ENCODE data around the gene PLB1. TPM values are rescaled to one million over a fixed set of nuclear protein-coding genes. Genes with fewer than 3 reads are reported as not detected.

The PLB1 gene
- total RNA-seq, 1 experiment from 2014 or later: 0.91 TPM

GRCh38 chr2:28615706-28616105, 119.8 kb downstream of the PLB1 start:
- H3K9me3 Mint-ChIP-seq (ENCODE audit: unreplicated experiment): no peaks in the 10 kb centered on the region
- POLR2A ChIA-PET: interaction anchor here (0.7 to 3.5 kb wide), 8 partner anchors 10 to 146 kb away, joined by 3 to 25 read pairs (median 5); partner anchors contain the start of gene PPP1CB
- H3K27ac Mint-ChIP-seq (ENCODE audit: low read depth, unreplicated experiment): no peak overlapping the region
- DNase-seq (ENCODE audit: unreplicated experiment): no peak
- no TSS peak for BruUV-seq (replicated peaks)
- no peak overlapping the region for H3K4me3 Mint-ChIP-seq (ENCODE audit: unreplicated experiment)
- peaks cover 23% of the 10 kb centered on the region for H3K4me1 Mint-ChIP-seq (ENCODE audit: insufficient read depth, unreplicated experiment)
- no peak for TF ChIP-seq CTCF (IDR thresholded peaks at IDR 0.05; ENCODE audit: unreplicated experiment)
- CTCF ChIA-PET: interaction anchor here (0.7 to 1.7 kb wide), 4 partner anchors 20 to 37 kb away, joined by 3 to 8 read pairs (median 4); no protein-coding TSS in a partner anchor
- H3K27me3 Mint-ChIP-seq (ENCODE audit: insufficient read depth, unreplicated experiment): no peaks in the 10 kb centered on the region
- intact Hi-C loops (cut with micrococcal nuclease): no loop called here
- H3K36me3 Mint-ChIP-seq (ENCODE audit: insufficient read depth, unreplicated experiment): no peaks in the 10 kb centered on the region

- ChIA-PET POLR2A (interaction anchor here (0.8 to 3.5 kb wide), 7 partner anchors 9 to 139 kb away, joined by 3 to 25 read pairs (median 4); partner anchors contain the start of gene PPP1CB), CTCF (interaction anchor here (1.0 to 1.7 kb wide), 3 partner anchors 21 to 33 kb away, joined by 4 to 8 read pairs (median 5); no protein-coding TSS in a partner anchor)
- no TSS peak for BruUV-seq (replicated peaks)
- no peaks in the 10 kb centered on the region for H3K27me3 Mint-ChIP-seq (ENCODE audit: insufficient read depth, unreplicated experiment)
- H3K27ac Mint-ChIP-seq (ENCODE audit: low read depth, unreplicated experiment): no peak overlapping the region
- intact Hi-C loops (cut with micrococcal nuclease): no loop called here
- no peak for TF ChIP-seq CTCF (IDR thresholded peaks at IDR 0.05; ENCODE audit: unreplicated experiment)
- H3K4me3 Mint-ChIP-seq (ENCODE audit: unreplicated experiment): no peak overlapping the region
- no peaks in the 10 kb centered on the region for H3K9me3 Mint-ChIP-seq (ENCODE audit: unreplicated experiment)
- no peak for DNase-seq (ENCODE audit: unreplicated experiment)
- no peaks in the 10 kb centered on the region for H3K36me3 Mint-ChIP-seq (ENCODE audit: insufficient read depth, unreplicated experiment)
- peaks cover 23% of the 10 kb centered on the region for H3K4me1 Mint-ChIP-seq (ENCODE audit: insufficient read depth, unreplicated experiment)
These were observed 120.6 kb downstream of the PLB1 start for GRCh38 chr2:28616396-28616999.

GRCh38 chr2:28617502-28618184, 121.8 kb downstream of the PLB1 start:
- BruUV-seq (replicated peaks): no TSS peak
- POLR2A ChIA-PET: interaction anchor here (0.6 to 3.5 kb wide), 5 partner anchors 8 to 725 kb away, joined by 3 to 25 read pairs (median 3); partner anchors contain the start of gene PPP1CB
- DNase-seq (ENCODE audit: unreplicated experiment): no peak
- intact Hi-C loops (cut with micrococcal nuclease): no loop called here
- no peak for TF ChIP-seq CTCF (IDR thresholded peaks at IDR 0.05; ENCODE audit: unreplicated experiment)
- H3K4me3 Mint-ChIP-seq (ENCODE audit: unreplicated experiment): no peak overlapping the region
- H3K27me3 Mint-ChIP-seq (ENCODE audit: insufficient read depth, unreplicated experiment): no peaks in the 10 kb centered on the region
- no peak overlapping the region for H3K27ac Mint-ChIP-seq (ENCODE audit: low read depth, unreplicated experiment)
- no peaks in the 10 kb centered on the region for H3K9me3 Mint-ChIP-seq (ENCODE audit: unreplicated experiment)
- H3K4me1 Mint-ChIP-seq (ENCODE audit: insufficient read depth, unreplicated experiment): peaks cover 27% of the 10 kb centered on the region
- no peaks in the 10 kb centered on the region for H3K36me3 Mint-ChIP-seq (ENCODE audit: insufficient read depth, unreplicated experiment)
- CTCF ChIA-PET: interaction anchor here (0.6 to 1.7 kb wide), 3 partner anchors 23 to 96 kb away, joined by 3 to 5 read pairs (median 4); no protein-coding TSS in a partner anchor
